ENCODE measurements around the gene PRSS22.

PRSS22 gene

GRCh38 chr16:2848933-2849725, 8.8 kb downstream of the PRSS22 start:
- DNase-seq, result no peak

GRCh38 chr16:2846511-2847310, 11.3 kb downstream of the PRSS22 start:
- no peak for DNase-seq

GRCh38 chr16:2845116-2845515, 12.9 kb downstream of the PRSS22 start:
- no peak for DNase-seq

DNA sequence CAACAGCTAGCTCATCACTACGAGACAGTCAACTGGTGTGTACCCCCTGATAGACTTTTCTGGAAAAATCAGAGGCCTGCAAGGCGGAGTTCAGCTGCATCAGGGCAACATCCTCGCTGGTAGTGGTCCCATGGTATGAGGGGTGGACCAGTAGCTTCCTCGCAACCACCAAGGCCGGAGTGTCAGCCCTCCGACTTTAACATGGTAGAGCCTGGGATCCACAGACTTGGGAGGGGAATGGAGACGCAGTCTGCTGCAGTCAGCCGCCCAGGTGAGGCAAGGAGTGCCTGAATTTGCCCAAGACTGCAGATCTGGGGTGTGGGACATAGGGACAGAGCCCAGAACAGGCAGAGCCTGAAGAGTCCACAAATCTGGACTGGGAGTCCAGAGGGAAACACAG, 14.4 kb downstream of the PRSS22 start:
- DNase-seq, result no peak

DNA sequence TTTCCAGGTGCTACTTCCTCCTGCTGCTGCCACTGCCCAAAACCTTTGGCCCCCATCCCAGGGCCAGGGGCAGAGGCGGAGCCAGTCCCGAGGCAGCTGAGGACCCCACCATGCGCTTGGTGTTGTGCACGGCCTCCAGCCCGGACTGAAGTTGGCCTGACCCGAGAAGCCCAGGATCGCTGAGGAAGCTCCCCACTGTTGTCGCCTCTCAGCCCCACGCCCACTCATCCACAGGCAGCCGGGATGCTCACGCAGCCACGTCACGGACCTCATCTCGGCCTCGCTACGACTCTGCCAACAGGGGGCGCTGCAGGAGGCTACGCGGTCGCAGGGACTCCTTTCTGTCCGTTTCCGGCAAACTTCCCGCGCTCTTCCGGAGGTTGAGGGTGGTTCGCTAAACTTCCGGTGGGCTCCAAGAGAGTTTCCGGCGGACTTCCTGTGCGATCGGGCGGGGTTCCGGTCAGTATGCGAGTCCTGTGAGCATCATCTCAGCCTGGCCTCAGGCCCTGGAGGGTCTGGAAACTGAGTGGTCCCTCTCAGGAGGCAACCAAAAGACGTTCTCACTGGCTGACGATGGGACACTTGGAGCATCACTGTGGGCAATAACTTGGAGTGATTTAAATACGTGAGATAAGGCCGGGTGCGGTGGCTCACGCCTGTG, 15.5 kb downstream of the PRSS22 start:
- no peak for DNase-seq

GRCh38 chr16:2841606-2842339, 16.2 kb downstream of the PRSS22 start:
- DNase-seq, result no peak

DNA sequence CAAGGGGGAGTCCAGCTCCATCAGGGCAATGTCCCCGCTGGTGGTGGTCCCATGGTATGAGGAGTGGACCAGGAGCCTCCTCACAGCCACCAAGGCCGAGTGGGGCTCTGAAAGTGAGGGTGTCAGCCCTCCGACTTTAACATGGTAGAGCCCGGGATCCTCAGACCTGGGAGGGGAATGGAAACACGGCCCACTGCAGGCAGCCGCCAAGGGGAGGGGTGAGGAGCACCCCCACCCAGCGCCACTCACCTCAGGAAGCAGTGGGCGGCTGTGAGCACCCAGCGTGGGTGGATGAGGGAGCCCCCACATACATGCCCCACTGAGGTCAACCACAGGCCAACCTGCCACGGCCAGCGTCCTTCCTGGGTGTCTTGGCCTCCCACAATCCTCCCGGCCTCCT, 17.1 kb downstream of the PRSS22 start:
- DNase-seq, result no peak

DNA sequence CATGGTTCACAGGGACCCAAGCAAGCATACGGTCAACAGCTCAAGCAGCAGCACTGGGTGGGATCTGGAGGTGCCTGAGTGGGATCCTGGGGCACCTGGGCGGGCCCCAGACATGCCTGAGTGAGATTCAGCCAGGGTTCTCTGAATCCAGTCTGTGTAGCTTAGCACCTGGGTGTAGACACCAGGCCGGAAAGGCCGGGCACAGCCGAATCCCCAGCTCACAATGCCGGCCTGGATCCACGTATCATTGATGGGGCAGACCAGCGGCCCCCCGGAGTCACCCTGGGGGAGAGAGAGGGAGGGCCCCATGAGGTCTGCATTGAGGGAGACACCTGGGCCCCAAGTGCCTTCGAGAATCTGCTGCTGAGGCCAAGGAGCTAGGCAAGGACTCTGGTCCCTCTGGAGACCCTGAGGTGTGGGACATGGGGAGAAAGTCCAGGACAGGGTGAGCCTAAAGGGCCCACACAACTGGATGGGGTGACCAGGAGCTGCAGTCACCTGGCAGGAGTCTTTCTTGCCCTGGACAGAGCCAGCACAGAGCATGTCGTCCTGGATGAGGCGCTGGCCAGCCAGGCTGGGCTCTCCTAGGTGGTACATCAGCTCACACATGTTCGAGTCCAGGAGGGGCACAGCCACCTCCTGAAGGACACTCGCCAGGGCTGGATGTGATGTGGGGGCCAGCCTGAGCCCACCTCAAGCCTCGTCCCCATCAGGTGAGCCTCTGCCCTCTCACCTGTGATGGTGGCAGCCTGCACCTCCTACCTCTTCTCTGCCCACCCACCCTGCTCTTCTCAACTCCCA, 18.1 kb downstream of the PRSS22 start:
- no peak for DNase-seq

DNA sequence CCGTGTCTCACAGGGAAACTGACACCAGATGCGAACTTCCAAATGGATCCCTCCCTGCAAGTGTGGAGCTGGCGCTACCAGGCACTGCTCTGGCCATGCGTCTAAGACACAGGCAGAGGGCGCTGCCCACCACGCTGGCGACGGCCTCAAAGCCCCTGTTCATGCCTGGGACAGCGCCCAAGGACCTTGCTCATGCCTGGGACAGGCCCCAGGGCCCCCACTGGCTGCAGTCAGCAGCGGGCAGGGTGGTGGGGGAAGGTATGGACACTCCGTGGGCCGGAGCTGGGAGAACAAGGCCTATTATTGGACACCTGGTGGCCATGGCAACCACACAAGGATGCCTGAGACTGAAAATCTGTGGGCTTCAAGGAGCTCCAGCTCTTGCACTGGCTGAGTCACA, 19.0 kb downstream of the PRSS22 start:
- no peak for DNase-seq

DNA sequence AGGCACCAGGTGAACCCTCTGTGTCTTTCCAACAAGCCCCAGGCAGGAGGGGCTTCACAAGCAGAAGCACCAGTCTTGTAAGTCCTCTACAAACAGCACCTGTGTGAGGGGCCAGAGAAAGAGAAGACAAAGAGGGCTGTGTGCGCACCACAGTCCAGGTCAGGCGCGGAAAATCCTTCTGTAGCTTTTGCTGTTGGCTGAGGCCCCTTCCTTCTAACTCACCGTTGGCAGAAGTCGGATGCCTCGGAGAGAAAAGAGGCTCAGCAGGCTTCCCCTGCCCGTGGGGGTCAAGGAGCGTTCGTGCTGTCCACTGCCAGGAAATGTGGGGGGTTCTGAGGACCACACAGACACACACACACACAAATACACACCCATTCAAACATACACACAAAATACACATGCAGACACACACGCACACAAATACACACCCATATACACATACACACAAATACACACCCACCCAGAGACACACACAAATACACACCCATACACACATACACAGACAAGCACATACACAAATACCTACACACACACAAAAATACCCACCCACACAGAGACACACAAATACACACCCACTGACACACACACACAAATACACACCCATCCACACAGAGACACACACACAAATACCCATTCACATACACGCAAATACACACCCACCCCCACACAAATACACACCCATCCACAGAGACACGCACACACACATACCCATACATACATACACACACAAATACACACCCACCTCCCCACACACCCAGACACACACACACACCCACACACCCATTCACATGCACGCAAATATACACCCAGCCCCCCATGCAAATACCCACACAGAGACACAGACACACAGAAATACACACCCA, 21.1 kb downstream of the PRSS22 start:
- no peak for DNase-seq

- no peak for DNase-seq
These were observed 22.1 kb downstream of the PRSS22 start for GRCh38 chr16:2835638-2836493.

- DNase-seq, result no peak
These were observed 23.0 kb downstream of the PRSS22 start for GRCh38 chr16:2834968-2835367.

GRCh38 chr16:2833776-2834175, 24.2 kb downstream of the PRSS22 start:
- no peak for DNase-seq

- no peak for DNase-seq
These were observed 26.8 kb downstream of the PRSS22 start for GRCh38 chr16:2831203-2831602.

DNA sequence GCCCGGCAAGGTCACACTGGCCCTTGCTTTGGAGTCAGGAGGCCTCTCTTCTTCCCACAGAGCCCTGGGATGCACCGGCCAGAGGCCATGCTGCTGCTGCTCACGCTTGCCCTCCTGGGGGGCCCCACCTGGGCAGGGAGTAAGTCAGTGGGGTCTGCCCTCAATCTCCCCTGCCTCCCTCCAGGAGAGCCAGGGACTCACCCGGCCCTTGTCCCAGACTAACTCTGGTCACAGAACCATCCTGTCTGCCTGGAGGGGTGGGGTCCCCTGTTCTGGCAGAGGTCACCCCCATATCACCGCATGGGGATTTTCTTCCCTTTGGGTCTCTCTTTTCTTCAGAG, 27.6 kb downstream of the PRSS22 start:
- no peak for DNase-seq

GRCh38 chr16:2829501-2830354, 28.2 kb downstream of the PRSS22 start, which contains the start of gene ZG16B:
Gene ZG16B, plus strand, starts transcription at chr16:2830303. Its CDS starts 139 bp downstream, at chr16:2830442.
- no peak for DNase-seq

DNA sequence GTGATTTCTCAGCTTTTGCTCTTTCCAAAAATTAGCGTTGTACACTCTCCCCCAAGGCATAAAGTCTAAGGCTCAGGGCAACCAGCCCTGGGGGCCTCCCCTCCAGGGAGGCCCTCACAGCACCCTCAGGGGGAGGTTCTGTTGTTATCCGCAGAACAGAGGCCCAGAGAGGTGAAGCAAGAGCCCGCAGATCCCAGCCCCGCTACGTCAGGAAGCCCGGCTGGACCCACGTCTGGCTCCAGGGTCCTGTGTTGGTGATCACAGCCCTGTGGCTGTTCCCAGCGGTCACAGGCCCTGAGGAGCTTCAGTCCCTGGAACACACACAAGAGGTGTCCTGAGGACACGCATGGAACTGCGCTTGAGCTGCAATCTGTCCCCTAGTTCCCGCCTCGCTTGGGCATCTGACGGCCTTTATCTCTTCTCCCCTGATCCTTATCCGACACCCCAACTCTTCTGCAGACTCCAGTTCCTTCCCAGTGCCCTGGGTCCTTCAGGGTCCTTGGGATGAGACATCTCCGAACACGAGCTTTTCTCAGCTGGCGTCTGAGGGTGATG, 29.0 kb downstream of the PRSS22 start:
- DNase-seq, result no peak

DNA sequence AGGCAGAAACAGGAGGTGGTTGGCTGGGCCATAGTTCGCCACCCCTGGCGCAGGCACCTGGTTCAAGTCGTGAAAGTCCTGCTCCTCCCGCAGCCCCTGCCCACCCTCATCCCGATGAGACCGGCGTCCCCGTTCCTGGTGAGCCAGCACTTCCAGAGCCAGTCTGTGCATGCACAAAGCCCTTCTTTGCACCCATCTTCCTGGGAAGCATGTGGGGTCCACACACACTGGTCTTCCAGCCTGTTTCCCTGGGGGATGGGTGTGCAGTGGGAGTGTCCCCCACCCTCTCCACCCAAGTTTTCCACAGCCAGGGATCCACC, 29.5 kb downstream of the PRSS22 start:
- no peak for DNase-seq
